GM23248 (cell line): ENCODE measurements around the gene CYFIP1.

ENCODE experiments used
- EZH2 ChIP-seq: fragments of 200-600 bp; sonication (generic); IDR thresholded peaks from 2 replicates; pipeline ENCODE4 v1.6.1; 2018; ENCODE audit warnings: antibody characterized with exemption, mild to moderate bottlenecking; ENCODE audit not compliant: insufficient read depth, poor library complexity, severe bottlenecking
- EZH2phosphoT487 ChIP-seq: fragments of 200-600 bp; sonication (generic); IDR thresholded peaks from 2 replicates; pipeline ENCODE4 v1.6.1; 2018; ENCODE audit warnings: antibody characterized with exemption, moderate library complexity, mild to moderate bottlenecking, low read depth; ENCODE audit not compliant: insufficient read depth

GRCh38 chr15:22918596-22919140 lies 61.5 kb downstream of the CYFIP1 start:
- TF ChIP-seq EZH2 (no peak), EZH2phosphoT487 (no peak)
